HPDE6-E6E7 (cell line): Measurements from ENCODE around the gene NPHP4.
"Not testable (repeated sequence)": the region's sequence is repeated elsewhere in the genome, so short reads cannot be mapped to it uniquely, and the experiment has no call there.

Source experiments
- DNase-seq: peaks from one replicate; pipeline ENCODE4 v3.0.0; 2011; ENCODE audit warnings: missing footprints; ENCODE audit errors: extremely low spot score

The NPHP4 gene

DNA sequence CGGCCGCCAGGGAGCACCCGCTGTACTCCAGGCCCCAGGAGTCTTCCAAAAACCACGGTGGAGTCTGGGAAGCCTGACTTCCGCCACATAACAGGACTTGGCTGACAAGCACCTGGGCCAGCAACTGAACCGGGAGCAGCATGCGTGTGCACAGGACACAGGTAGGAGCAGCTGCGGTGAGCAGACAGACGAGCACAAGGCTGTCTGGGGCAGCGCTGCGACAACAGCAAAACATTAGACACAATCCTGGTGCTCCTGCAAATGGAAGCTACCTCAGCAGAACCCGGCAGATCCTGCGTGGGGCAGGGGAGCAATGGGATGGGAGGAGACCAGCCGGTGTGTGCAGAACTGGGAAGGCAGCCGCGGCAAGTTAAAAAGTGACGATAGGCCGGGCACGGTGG, 80.4 kb downstream of the NPHP4 start:
- no peak for DNase-seq

DNA sequence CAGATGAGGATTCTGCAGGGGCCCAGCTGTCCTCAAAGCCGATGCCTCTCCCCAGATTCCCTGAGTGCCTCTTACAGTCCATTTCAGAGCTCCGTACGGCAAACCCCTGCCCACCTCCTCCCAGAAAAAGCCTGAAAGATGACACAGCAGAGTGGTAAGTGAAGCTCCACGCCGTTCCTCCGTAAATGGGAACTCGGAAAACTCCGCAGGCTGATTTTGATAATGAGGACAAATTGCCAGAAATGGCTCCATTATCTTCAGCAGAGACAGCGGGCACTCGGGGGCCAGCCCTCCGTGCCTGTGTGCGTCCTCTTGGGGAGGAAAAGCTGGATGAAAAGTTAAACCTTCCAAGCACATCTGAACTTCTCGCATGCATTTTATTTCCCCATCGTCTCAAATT, 81.1 kb downstream of the NPHP4 start:
- DNase-seq: no peak

DNA sequence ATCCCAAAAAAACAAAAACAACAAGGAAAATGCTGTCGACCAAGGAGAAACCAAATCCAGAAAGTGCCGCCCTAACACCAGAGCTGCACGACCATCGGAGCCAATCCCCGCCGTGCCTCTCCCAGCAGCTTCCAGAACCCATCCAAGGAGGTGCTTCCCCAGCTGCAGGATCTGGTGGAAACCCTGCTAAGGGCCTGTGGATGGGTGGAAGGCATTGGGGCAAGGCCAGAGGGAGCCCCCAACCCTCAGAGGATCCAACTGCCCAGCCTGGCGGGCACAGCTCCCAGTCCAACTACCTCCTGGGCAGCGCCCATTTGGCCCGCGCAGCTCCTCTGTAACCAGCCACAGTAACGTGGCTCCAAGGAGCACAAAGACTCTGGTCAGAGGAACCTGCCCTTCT, 81.6 kb downstream of the NPHP4 start:
- no peak for DNase-seq

DNA sequence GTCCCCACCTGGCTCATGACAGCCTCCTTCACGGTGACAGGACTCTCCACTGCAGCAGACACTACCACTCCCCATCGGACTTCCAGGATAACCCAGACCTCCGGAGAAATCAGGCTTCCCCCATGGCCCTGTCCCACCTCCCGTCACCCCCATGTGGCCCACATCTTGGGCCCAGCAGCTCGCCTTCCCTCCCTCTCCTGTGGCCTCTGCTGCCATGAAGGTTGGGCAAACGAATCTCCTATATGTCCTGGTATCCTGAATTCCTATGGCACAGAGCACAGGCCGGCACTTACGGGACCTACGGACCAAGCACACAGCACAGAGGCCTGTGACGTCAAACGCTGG, 82.0 kb downstream of the NPHP4 start:
- DNase-seq: no peak

DNA sequence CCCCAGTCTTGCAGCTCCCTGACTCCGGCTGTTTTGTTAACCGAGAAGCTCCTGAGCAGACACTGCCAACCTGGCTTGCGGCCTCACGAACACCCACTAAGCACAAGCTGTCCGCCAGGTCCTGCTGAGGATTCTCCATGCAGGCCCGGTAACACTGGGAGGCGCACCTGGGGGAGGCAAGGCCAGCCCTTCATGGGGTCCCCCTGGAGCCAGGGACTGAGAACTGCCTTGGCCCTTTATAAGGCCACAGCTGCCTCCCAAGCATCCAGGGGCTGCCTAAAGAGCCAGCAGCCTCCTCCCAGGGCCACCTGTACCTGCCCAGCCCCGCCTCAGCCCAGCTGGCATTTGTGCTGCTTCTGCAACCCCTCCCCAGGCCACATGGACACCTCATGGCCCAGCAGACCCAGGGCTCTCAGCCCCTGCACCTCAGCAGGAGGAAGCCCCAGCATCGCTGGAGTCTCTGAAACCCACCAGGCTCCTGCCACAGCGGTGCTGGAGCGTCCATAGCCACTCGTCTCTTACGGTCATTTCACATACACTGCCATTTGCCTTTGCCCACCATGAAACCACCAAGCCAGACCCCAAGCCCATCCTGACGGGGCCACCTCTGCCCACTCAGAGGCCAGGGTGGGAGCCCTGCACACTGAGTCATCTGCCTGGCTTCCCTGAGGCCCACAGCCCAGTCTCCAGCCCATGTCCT, 82.5 kb downstream of the NPHP4 start:
- no peak for DNase-seq

DNA sequence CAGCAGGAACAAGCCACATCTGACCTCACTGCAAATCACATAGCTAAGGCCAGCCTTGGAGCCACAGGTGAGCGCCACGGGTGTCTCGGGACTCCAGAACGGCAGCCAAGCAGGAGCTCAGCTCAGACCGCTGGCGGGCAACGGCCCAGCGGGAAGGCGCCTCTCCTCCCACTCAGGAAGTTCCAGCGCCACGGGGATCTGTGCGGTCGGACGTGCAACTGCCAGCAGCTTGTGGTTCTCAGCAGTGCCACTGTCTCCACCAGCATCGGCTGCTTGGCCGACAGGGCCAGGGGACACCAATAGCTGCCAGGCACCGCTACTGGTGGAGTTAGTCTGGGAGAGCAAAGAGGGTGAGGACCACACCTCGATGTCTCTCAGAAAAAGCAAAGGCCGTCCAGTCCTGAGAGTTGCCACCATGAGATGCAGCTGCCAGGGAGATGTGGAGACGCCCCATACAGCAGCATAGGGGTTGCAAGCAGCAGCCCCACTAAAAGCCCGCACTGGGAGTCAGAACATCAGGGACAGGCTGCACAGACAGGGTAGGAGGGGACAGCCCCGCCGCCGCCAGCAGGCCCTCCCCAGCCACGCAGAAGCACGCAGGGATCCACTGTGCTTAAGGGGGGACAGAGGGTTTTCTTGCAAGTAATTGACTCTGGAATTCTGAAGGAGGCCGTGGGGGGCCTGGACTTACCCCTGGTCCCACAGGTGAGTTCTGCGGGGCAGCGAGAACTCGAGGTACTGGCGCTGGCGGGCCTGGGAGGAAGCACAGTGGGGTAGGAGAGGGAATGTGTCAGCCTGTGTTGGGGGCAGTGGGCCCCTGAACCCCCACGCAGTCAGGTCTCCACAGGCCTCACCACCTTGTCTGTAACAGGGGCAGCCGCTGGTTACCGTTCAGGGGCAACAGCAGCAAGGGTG, 83.5 kb downstream of the NPHP4 start:
- no peak for DNase-seq

DNA sequence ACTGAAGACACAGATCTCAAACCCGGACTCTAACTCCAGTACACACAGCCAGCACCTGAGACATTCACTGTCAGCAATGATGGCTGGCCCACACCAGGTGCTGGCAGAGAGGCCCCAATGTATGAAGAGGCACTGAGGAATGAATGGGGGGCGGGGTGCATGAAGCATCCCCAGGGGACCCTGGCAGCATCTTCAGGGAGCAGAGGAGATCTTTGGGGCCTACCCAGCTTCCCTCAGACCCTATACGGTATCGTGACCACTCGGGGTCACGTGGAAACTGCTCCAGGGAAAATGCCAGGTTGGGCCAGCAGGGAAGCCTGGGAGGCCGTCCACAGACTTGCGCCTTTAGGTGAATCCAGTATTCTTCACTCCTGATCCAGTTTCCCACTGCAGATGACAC, 84.3 kb downstream of the NPHP4 start:
- DNase-seq: no peak

DNA sequence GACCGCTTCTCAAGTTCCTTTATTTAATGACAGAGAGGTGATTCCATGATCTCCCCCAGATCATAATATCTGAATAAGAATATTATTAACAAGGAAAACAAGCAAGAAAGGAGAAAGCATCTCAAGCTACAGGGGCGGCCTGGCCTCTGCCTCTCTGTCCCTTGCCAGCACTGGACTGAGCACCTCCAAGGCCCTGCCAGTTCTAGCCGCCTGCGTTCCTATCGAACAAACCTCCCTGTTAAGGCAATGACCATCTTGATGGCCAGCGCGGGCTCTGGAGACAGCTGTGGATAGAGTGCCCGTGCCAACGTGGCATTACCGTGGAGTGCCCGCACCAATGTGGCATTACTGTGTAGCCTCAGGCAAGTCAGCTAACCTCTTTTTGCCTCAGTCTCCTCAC, 84.8 kb downstream of the NPHP4 start:
- DNase-seq: no peak

DNA sequence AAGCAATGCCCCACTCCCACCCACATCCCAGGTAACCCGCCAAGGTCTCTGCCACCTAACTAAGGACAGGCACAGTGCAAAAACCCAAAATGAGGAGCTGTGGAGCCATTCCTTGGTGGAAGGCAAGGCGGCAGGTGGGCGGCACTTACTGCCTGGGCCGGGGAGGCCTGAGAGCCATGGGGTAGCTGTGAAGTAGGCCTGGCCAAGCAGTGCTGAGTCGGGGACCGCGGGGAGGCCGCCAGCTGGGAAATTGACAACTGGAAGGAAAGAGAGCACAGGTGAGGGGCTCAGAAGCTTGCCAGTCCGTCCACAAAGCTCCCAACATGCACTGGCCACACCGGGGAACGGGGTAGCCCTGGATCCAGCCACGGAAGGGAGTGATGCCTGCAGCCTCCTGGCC, 85.3 kb downstream of the NPHP4 start:
- no peak for DNase-seq

DNA sequence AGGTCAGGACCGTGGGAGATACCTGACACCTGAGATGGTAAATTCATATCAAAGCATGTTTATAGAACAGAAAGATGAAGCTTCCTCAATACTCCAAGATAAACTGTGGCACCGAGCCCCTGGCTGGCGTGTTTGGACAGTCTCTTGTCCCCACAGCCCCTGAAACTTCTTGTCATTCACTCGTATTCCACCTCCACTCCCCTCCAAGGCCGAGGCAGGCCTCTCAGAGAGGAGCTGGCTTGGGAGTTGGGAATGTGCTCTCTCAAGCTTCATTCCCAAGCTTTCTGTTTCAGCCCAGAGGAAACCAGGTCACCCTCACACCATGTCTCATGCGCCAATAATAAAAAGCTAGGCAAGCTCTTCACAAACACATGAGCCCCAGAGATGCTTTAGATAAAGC, 86.1 kb downstream of the NPHP4 start:
- DNase-seq: no peak

DNA sequence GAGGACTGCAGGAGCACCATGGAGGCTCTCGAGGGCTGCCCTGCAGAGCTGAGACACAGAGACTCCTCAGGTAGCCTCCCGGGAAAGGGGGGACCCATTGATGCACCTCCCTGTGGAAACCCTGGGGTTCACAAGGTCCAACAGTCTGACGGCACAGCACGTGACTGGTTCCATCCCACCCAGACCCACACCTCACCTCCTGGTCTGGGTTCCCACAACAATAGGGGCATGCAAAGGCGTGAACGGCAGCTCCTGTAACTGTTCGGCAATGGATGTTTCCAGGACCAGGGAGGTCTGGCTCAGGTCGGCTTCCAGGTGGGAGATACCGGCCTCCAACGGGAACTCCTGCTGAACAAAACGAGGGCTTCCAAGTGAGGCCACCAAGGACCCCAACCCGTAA, 86.8 kb downstream of the NPHP4 start:
- no peak for DNase-seq

DNA sequence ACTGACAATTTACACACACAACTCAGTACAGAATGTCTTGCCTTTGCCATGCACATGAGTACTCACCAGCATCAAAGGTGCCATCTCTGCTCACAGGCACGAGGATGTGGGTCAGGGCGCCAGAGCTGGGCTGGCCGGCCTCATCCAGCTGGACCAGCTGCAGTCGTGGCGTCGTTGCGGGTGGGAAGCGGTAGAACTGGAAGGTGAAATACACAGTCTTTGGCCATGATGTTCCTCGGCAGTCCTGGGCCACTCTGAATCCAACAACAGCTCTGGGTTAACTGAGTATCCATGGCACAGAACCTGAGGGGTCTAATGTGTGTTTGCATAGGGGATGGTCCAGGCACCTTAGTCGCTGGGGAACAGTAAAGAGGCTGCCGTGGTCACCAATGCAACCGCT, 87.7 kb downstream of the NPHP4 start:
- DNase-seq: no peak

DNA sequence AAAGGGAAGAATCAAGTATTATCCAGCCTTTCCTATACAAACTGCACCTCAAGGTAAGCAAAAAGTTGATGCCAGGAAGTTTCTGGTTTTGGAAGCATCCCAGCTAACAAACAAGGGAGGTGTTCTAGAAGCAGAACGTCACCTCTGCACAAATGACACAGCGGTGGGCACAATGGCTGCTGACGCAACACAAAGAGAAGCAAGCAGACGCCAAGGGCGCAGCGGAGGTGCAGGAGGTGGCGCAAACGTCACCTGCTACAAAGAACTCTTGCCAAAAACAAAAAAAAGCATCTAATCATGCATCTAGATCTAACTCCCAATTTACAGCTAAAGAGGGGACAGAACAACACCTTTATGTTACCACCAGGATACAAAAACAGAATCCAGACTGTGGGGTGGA, 88.5 kb downstream of the NPHP4 start:
- no peak for DNase-seq

DNA sequence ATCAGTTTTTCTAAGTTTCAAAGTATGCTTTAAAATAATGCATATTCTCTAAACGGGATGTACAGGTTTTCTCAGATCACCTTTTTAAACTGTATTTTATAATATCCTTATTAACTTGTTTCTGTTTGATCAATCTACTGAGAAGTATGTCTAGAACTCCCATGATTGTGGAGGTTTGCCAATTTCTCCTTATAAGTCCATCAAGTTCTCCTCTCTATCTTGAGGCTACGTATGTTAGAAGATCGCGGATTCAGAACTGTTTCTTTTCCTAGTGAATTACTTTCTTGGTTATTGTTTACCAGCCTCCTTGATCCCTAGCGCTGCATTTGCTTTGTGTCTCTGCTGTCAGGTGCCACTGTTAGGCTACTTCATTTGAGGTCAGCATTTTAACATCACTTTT, 89.2 kb downstream of the NPHP4 start:
- DNase-seq: no peak

DNA sequence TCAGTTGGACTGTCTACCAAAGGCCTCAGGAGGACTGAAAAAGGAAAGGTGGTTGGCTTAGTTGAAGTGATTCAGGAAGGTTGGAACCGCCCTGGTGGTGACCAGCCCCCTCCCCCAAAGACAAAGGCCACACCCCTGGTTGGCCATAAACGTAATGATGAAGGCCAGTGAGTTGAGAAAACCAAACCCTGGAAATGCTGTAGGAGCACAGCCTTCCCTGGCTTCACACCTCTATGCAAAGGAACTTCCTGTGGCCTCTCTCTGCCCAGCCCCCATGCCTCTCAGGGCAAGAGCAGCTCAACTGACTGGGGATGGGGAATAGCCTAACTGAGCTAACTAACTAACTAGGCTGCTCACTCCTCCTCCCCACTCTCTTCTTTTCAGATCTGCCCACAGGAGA, 90.4 kb downstream of the NPHP4 start:
- no peak for DNase-seq

DNA sequence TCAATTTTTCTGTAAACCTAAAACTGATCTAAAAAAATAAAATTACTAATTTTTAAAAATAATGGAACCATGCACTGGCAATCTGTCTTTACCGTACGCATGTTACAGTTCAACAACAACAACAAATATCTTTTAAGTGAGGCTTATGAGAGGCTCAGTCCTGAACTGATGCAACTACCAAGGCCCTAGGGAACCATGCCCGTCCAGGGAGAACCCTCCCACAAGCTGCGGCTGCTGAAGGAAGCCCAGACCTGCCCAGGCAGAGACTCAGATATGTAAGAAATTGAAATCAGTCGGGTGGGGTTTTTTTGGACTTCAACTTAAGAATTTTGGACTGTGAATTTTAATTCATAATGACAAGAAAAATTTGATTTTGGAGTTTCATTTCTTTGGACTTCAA, 91.1 kb downstream of the NPHP4 start:
- DNase-seq: peak; percentile 26

DNA sequence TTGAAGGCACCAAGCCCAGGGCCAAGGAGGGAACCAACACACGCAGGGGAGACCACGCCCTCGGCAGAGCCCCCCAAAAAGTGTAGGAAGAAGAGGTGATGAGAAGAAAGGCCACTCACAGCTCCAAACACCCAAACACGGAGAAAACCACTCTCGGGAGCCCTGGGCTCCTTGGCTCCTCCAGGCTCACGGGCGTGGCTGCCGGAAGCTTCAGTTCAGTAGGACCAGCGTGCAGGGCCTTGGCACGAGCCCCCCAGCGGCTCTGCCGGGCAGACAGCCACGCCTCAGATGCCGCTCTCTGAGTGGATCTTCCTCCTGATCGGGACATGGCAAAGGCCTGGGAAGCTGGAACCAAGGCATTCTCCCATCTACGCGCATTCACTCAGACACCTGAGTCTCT, 94.0 kb downstream of the NPHP4 start:
- DNase-seq: no peak

DNA sequence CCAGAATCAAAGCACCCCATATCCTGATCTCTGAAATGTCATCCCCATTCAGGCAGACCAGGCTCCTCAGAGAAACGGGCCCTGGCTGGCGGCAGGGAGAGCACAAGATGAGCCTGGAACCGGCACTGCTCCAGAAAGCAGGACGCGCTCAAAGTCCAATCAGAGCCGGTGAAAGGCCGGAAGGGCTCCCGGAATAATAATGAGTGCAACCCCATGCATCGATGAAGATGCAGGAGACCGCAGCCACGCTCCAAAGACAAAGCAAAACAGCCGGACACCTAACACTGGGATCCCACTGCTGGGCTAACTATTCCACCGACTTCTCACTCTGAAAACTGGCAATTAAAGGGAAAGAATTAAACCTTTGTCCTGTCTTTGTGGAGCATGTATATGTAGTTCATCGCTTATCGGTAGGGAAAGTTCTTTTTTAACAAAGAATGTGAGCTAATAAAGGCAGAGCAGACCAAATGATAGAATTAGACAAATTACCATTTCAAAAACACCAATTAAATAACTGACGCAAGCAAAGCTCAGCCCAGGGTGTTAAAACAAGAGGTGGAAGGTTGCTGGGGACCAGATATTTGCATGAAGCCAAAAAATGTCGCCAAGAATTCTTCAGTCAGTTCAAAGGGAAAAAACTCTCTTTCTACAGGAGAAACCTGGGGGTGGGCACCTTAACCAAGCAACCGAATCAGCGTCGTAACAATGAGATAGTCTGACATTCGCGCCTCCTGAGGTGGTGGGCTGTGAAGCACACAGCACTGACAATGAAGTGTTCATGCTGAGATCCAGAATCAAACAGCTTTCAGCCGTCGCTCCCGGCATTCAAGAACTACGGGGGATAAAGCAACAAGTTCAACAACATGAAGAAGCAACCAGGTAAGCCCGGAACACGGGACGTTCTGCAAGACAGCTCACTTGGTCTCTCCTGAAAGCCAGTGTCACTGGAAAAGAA, 95.2 kb downstream of the NPHP4 start:
- DNase-seq: no peak

DNA sequence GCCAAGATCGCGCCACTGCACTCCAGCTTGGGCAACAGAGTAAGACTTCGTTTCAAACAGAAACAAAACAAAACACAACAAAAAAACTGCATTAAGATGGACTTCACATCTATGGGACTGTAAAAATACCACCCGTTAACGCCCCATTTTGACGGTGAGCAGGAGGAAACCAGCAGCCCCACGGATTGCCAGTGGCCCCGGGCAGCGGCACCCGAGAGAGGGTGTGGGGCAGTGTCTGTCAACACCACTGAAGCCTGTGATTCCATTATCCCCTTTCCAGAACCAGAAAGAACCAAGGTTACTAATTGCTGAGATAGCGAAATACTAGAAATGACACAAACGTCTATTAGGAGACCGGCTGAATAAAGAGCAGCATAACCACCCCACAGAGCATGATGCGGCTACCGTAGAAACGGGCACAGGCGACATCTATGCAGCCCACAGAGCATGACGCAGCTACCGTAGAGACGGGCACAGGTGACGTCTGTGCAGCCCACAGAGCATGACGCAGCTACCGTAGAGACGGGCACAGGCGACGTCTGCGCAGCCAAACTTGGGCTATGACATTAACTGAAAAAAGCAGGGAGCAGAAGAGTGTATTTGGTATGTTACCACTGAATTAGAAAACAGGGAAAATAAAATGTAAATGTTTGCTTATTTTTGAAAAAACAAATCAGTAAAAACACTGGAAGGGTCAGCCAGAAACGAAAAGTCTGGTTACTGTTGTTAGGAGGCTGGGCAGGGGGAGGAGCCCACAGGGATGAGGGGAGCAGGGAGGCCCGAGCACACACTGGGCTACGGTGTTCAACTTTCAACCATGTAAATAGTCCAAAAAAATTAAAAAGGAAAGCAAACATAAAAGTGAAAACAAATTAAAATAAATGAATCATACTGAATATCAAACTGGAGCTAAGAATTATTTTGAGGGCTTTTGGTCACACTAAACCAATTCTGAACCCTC, 96.5 kb downstream of the NPHP4 start:
- no peak for DNase-seq

DNA sequence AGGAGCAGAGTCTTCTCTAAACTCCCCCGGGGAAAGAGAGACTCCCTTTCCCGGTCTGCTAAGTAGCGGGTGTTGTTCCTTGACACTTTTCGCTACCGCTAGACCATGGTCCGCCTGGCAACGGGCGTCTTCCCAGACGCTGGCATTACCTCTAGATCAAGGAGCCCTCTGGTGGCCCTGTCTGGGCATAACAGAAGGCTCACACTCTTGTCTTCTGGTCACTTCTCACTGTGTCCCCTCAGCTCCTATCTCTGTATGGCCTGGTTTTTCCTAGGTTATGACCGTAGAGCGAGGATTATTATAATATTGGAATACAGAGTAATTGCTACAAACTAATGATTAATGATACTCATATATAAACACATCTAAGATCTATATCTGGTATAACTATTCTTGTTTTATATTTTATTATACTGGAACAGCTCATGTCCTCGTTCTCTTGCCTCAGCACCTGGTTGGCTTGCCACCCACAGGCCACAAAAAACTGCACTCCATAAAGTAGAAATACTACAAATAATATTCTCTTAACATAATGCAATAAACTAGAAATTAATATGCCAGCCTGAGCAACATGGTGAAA, 98.4 kb downstream of the NPHP4 start:
- not testable (repeated sequence) for DNase-seq

DNA sequence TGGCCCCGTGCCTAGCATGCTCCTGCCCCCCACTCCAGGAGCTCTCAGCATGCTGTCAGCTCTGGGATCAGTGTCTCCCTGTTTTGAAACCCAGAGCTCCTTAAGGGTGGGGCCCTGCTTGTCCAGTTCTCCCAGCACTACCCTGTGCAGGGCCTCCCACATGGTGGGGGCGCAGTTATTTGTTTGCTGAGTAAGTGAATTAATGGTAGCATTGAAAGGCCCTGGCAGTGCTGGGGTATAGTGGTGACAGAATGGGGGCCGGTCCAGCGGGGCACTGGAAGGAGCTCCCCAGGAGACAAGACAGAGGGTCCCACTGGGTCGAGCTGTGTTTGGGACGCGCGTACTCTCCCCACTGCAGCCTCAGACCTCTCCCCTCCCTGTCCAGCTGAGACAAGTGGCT, 99.9 kb downstream of the NPHP4 start:
- DNase-seq: no peak
